Measurements from ENCODE around the gene AQP12A.
"Not testable (repeated sequence)": the region's sequence is repeated elsewhere in the genome, so short reads cannot be mapped to it uniquely, and the experiment has no call there.

AQP12A gene, protein sequence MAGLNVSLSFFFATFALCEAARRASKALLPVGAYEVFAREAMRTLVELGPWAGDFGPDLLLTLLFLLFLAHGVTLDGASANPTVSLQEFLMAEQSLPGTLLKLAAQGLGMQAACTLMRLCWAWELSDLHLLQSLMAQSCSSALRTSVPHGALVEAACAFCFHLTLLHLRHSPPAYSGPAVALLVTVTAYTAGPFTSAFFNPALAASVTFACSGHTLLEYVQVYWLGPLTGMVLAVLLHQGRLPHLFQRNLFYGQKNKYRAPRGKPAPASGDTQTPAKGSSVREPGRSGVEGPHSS

DNA sequence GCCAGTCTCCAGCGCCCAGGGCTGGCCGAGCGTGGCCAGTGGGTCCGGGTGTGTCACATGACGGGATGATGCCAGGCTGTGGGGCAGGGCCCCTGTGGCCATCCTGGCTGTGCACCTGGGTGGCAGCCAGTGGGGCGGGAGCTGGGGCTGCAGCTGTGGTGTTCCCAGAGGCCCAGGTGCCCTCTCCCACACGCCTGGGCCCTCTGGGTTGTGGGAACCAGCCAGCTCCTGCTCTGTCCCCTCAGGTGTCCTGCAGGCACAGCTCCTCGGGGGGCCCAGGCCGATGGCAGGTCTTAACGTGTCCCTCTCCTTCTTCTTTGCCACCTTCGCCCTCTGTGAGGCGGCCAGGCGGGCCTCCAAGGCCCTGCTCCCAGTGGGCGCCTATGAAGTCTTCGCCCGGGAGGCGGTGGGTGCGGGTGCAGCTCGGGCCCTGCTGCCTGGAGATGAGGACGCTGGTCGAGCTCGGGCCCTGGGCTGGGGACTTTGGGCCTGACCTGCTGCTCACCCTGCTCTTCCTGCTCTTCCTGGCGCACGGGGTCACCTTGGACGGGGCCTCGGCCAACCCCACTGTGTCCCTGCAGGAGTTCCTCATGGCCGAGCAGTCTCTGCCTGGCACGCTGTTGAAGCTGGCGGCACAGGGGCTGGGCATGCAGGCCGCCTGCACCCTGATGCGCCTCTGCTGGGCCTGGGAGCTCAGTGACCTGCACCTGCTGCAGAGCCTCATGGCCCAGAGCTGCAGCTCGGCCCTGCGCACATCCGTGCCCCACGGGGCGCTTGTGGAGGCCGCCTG, at the start of gene AQP12A:
AQP12A (plus strand) TSS at position 236 of the 790 bp plus-strand sequence; CDS start at position 284, 48 bp downstream.
- not testable (repeated sequence) for DNase-seq

DNA sequence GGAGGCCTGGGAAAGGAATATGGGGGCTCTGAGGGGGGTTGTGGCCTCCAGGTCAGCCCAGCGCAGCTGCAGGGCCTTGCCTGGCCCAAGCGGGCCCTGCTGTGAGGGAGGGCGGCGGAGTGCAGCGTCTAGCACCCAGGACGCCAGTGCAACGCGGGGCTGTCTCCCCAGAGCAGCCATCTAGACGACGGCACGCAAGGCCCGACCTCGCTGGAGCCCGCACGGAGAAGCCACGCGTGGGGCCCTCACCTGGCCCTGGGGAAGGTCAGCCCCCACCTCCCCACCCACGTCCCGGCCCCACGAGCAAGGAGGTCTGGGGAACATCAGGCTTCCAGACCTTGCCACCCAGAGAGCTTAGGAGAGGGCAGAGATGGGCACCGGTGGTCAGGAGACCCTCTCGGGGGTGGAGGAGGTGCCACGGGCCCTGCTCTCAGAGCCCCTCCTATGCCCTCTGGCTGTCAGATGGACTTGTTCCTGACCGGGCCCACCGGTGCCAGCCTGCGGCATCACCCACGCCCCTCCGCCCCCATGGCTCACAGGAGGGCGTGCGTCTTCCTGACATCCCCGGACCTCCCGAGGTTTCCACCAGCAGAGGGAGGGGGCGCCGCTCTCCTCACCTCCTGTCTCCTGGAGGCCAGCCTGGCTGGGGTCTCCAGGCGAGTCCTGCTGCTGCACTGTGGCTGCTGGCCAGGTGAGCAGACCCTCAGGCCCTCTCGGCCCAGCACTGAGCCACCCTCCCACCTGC, 49.4 kb upstream of the AQP12A start:
- no peak for DNase-seq

DNA sequence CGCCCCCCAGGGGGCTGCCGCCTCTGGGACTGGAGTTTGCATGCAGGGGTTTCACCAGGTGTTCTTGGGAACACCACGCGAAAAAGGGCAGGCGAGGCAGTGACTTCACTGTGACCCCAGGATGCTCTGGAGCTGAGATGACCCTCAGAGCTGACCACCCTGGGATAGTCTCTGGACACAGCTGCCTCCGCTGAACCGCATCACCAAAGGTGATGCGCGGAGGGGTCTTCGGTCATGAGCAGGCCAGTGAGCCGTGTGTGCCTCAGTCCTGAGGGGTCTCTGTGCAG, 48.9 kb upstream of the AQP12A start:
- DNase-seq = no peak

DNA sequence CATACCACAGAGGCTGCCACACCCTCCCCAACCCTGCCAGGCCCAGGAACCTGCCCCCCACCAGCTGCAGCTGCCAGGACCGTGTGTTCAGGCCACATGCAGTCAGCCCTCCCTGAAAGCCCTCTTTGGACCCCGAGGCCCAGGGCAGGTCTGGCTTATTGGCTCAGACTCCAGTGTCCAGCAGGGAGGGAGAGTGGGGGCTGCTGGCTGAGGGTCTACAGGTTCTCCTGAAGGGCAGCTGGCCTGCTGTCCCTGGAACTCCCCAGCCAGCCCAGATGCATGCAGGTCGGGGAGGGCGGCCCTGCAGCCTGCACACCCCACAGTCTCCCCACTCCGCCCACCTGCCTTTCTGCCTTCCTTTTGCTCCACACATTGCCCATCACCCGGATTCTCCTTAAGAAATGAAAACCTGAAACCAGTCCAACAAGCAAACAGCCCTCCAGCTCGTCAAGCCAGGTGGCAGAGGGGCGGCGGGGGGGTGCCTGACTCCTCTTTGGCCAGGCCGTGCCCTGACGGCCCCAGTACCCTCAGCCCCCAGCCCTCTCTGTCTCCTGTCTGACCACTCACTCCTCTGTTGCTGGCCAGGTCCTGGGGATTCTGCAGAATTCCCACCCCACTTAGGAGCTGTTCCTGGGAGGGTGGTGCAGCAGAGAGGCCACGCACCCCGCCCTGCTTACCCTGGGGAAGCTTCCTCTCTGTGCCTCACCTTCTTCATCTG, 48.4 kb upstream of the AQP12A start:
- no peak for DNase-seq

DNA sequence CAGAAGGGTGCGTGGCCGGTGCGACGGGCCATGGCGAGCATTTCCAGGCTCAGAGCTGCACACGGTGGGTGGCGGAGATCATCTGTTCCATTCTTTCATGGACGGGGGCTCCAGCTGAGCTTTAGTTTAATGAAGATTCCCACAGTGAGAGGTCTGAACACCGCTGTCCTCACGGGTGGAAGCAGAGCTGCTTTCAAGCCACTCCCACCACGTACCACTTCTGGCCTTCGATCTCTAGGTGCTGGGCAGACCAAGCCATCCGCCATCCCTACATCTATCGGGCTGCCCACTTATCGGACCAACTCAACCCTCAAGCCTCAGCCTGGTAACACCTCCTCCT, 47.9 kb upstream of the AQP12A start:
- DNase-seq = no peak

DNA sequence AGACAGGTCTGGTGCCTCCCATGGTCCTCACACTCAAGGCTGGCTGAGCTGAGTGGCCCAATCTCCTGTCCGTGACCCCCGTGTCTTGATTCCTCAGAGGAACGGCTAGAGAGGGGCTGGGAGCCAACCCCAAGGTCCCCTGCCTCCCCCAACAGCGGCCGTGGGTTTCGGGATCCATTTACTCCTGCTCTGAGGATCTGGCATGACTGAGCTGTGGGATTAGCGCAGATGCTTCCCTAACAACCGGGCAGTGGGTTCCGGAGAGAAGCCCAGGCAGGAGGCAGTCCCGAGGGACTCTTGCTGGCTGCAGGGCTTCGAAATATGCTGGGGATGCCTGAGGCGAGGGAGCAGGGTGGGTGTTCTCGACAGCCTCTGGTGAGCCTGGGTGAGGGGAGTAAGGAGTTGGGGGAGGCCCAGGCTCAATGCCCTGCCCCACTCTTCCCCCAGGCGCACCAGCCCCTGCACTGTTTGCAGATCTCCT, 47.5 kb upstream of the AQP12A start:
- DNase-seq = no peak

DNA sequence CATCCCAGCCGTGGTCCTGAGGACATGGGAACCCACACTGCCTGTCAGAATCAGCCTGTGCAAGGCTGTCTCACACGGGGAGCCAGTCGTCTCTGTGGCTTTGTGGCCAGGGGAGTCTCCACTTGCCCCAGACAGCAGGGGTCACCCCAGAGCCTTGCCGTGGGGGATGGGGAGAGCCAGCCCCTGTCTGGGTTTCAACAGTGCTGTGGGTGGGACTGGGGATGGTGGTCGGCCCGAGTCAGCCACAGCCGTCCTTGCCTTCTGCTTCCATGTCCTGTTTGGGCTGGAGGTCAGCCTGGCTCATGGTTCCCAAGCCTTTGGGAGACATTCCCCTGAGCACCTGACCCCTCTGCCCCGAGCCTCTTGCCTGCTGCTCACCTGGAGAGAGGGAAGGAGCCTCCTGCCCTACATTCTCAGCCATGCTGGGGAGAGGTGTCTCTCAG, 46.8 kb upstream of the AQP12A start:
- DNase-seq = no peak

DNA sequence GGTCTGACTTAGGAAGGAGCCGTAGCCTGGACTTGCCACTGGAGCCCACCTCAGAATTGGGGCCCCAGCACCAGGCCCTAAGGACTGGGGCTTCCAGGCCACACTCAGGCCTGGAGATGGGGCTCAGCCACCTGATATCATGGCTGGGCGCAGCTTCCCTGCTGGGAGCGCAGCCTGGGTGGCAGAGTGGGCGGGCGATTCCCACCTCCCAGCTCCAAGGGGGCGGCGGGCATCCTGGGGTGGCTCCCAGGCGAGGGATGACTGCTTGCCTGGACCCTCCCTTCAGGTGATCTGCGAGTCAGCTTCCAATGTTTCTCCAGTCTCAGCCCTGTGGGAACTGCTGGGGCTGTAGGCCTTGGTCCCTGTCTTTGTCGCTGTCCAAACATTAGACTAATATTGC, 46.3 kb upstream of the AQP12A start:
- no peak for DNase-seq

DNA sequence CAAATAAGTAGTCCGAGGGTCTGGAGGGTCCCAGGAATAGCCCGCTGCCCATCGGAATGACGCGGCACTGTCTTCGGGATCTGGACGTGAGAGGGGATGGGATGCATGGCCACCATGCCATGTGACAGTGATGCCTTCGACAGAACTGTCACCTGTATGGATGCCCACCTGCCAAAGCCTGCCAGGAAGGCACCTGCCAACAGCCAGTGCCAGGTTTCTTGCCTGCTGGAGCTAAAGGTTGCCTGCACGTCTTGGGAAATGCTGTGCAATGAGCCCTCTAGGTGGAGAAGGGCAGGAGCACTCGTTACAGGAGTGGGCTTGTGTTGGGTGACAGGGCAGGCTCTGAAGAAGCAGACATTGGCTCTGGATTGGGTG, 45.9 kb upstream of the AQP12A start:
- DNase-seq = no peak

DNA sequence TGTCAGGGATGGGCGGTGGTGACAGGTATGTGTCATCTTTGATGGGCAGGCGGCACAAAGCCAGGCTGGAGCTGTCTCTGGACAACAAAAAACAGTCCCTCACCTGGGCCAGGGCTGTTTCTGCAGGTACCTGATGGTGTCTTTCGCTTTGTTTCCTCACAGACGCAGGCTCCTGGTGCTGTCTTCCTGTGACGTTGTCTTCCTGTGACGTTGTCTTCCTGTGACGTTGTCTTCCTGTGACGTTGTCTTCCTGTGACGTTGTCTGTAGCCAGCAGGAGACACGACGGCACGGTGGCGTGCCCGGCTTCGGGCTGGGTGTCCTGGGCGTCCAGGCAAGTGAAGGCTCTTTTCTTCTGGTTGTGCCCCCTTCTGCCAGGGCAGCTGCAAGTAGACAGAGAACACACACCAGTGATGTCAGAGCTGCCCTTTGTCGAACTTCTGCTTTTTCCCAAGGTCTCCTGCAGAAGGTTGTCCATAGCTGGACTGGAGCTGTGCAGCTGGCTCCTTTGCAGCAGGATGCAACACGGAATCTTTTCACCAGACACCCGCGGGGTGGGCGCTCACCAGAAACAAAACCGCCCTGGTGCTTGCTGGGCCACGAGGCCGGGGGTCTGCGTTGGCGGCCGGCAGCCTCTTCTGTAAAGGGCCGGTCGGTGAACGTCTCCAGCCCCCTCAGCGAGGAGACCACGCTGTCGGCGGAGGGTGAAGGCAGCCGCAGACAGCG, 45.3 kb upstream of the AQP12A start:
- no peak for DNase-seq

DNA sequence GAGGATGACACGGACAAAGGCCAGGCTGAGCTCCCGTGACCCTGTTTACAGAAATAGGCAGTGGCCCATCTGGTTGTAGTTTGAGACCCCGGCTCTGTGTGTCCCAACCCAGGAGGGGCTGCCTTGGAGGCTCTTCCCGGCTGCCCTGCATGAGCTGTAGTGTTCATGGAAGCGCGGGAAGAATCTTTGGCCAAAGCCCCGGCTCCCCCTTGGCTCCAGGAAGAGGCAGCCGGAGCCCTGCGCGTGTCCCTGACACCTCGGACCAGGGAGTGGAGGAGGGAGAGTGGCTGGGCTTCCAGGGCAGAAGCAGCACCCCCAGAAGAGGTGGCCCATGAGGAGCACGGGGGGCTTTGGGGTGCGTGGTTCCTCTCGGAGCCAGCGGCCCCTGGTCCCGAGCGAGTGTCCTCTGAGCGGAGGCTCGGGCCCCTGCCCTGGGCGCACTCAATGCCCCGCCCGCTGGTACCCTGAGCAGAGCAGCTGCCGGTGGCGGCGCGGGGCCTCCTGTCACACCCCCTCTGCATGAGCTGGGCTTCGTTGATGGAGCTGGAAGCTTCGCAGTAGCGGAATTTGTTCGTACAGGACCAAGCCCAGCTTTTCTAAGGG, 44.7 kb upstream of the AQP12A start:
- DNase-seq = no peak

DNA sequence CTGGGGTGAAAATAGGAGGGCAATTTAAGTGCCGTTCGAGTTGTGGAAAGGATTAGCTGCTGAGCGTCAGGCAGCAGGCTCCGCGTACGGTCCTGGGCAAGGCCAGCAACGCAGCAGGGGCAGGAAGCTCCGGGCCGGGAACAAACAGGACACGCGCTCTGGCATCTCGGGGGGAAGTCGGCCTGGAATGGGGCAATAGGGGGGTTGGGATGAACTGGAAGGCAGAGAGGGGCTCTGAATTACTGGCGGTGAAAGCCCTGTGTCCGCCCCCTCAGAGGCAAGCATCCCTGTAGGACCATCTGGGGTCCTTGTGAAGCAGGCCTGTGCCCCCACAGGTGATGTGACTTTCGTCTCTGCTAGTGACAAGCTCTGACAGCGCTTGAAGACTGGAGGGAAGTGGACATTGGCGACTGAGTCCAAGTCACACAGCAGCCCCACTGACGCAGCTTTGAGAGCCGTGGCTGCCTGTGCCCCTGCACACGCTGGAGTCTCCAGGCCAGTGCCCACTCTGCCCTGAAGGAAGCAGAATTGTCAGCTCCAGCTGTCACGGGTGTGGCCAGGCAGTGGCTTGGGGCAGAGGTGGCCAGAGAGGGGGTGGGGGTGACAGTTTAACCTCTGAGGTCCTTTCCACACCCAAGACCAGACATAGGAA, 44.0 kb upstream of the AQP12A start:
- no peak for DNase-seq

DNA sequence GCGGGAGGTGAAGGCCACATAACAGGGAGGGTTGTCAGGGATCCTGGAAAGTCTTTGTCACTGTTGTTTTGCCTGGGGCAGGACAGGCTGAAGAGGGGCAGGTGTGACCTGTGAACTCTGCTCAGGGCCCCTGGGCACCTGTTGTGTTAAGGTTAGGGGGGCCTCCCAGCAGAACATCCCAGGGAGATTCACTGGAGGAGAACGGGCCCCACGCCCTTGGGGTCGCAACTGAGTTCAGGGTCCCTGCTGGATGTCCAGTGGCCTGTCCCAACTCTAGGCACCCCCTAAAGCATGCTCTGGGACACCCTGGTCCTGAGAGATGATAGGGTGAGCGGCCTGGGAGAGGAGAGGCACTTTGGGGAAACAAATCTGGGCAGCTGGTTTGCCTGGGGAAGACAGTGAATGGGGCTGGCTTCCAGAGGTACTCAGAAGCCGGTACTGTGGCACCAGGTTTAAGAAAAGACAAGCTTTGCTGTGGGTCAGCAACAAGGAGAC, 43.5 kb upstream of the AQP12A start:
- no peak for DNase-seq

DNA sequence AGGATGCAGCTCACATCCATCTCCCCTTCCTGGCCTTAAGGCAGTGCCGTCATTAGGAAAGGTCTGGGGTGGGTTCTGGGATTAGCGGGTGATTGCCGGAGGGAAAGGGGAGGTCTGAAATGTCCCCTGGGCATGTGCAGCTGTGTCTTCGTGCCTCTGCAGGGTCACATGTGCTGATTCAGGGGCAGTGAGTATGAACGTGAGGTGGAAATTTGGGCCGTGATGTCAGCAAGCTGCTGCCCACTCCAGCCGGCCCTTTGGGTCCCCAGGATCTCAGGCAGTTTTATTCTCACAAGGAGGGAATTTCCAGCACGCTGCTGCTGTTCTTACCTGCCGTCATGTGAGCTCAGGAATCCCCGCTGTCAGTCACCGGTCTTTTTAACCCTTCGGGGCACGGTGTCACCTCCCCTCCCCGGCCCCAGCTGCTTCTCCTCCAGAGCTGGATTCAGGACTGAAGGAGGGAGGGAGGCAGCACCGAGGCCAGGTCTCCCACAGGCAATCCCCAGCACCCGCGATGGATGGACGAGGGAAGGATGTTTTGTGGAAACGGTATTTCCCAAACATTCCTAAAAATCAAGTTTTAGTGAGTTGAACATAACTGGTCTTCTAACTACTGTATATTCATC, 42.9 kb upstream of the AQP12A start:
- no peak for DNase-seq

DNA sequence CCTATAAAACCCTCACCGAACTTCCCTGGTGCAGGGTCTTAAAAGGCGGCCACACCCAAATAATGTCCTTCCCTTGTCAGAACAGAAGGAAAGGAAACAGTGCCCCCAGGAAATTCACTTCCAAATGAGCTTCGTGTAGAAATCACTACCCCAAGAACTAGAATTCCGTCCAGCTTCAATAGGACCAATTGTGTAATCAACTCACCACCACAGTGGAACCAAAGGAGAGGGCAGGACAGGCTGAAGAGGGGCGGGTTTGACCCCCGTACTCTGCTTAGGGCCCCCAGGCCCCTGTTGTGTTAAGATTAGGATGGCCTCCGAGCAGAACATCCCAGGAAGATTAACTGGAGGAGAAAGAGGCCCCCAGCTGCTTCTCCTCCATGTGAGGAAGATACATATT, 42.3 kb upstream of the AQP12A start:
- DNase-seq = no peak

DNA sequence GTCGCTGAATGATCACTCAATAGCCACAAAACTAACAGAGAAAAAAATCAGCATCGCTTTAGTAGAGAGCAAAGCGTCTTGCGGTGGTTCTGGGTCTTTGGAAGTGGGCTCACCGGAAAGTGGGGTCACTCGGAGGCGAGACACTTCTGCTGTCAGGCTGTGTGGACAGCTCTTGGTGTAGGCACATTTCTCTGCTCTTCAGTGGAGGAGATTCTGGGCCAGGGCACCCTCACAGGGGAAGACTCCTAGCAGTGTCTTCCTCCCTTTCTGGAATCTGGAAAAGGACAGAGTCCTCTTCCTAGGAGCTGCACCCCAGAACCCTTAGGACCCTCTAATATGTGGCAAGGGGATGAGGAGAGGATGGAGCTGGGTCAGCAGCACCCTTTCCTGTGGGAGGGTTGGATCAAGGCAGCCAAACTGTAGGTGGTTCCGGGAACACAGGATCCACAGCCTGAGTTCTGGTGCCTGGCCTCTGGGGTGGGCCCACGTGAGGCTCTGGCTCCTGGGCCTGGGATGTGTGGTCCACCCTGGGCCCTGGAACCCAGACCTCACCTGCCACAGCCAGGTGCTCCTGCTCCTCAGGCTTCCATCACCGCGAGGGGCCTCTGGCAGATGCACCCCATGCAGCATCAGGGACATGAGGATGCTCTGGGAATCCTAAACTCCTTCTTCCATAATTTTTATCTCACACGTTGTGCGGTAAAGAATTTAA, 41.3 kb upstream of the AQP12A start:
- no peak for DNase-seq

DNA sequence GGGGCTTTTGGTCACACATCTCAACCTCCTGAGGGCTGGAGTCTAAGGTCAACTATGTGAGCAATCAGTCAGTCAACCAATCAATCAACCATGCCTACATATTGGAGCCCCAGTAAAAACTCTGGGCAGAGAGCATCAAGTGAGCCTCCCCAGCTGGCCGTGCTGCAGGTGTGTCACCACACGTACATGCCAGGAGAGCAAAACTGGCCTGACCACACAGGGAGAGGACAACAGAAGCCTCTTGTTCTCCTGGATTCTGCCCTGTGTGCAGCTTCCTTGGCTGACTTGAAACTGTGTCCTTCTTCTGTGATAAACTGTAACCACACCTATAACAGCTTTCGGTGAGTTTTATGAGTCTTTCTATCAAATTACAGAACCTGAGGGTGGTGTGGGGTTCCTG, 40.5 kb upstream of the AQP12A start:
- no peak for DNase-seq

DNA sequence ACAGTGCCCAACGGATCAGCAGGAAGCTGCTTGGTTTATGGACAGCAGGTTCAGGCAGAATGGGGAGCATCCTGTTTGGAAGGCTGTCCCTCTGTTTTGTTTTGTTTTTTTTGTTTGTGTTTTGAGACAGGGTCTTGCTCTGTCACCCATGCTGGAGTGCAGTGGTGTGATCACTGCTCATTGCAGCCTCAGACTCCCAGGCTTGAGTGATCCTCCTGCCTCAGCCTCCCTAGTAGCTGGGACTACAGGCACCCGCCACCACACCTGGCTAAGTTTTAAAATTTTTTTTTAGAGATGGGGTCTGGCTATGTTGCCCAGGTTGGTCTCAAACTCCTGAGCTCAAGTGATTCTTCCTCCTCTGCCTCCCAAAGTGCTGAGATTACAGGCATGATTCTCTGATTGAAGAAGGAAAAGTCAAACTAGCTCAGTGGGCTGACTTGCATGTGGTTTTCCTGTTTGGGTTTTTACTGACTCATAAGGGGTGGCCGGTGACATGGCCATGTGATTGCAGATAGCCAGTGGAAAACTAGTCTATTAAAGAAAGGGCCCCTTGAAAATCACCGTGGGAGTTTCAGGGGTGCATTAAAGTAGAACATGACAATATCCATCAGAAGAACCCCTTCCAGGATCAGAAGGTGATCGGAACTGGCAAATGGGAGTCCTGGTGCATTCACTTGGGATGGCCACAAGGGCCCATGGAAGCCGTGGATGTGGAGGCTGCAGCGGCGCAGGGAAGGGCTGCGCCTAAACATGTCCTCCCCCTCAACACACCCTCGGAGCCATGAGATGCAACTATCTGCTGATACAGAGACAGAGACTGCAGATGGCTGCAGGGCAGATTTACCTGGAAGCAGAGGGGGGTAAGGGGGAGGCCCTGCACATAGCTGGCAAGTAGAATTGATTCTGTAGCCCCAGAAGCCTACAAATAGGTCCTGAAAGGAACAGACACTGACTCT, 35.5 kb upstream of the AQP12A start:
- no peak for DNase-seq

DNA sequence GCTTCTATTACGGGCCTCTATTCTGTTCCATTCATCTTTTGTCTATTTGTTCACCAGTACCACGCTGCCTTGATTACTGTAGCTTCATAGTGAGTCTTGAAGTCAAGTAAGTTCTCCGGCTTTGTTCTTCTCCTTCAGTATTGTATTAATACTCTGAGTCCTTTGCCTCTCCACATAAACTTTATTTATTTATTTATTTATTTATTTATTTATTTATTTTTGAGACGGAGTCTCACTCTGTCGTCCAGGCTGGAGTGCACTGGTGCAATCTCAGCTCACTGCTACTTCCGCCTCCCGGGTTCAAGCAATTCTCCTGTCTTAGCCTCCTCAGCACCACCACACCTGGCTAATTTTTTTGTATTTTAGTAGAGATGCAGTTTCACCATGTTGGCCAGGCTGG, 31.8 kb upstream of the AQP12A start:
- not testable (repeated sequence) for DNase-seq
